ENCODE results near the gene DUSP22. TPM values are rescaled to one million over a fixed set of nuclear protein-coding genes. Genes with fewer than 3 reads are reported as not detected.
A peak's percentile ranks its signal among the peaks of the same experiment; 100 is the strongest.

DUSP22 gene
- total RNA-seq, 4 donors from 2014 or later, result 67.0 to 97.3 (median 78.0) TPM

DNA sequence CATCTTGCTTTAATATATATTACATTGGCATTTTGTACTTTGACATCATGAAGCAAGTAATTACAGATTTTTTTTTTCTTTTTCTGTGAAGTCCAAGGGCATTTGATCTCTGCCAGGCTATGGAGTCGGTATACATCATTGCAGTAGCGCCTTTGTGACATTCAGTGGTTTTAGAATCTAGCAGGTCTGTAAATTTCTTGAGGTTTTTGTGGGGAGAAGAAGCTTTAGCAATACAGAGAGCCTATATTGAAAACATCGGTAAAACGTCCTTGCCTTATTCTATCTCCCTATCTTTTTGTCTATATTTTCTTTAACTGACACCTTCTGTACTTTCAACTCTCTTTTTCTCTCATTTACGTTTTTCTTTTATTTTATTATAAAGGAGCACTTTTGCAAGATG, 47.2 kb downstream of the DUSP22 start:
- no peaks in the 10 kb centered on the region for H3K27me3 ChIP-seq
- H3K4me3 ChIP-seq, result no peak overlapping the region
- ATAC-seq, result no peak
- WGBS, 2 donors (ENCODE audit: low coverage in 1 of 2), result 70 to 72% methylated on average over 5 of the region's 5 CpGs
- H3K27ac ChIP-seq, result no peak overlapping the region
- no peaks in the 10 kb centered on the region for H3K9me3 ChIP-seq
- TF ChIP-seq EP300 (IDR thresholded peaks at IDR 0.05) (no peak), POLR2AphosphoS5 (IDR thresholded peaks at IDR 0.05) (no peak), POLR2A (IDR thresholded peaks at IDR 0.05) (no peak)
- TF ChIP-seq, protein P1, sequence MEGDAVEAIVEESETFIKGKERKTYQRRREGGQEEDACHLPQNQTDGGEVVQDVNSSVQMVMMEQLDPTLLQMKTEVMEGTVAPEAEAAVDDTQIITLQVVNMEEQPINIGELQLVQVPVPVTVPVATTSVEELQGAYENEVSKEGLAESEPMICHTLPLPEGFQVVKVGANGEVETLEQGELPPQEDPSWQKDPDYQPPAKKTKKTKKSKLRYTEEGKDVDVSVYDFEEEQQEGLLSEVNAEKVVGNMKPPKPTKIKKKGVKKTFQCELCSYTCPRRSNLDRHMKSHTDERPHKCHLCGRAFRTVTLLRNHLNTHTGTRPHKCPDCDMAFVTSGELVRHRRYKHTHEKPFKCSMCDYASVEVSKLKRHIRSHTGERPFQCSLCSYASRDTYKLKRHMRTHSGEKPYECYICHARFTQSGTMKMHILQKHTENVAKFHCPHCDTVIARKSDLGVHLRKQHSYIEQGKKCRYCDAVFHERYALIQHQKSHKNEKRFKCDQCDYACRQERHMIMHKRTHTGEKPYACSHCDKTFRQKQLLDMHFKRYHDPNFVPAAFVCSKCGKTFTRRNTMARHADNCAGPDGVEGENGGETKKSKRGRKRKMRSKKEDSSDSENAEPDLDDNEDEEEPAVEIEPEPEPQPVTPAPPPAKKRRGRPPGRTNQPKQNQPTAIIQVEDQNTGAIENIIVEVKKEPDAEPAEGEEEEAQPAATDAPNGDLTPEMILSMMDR (IDR thresholded peaks at IDR 0.05), result no peak
- H3K4me1 ChIP-seq, result no peaks in the 10 kb centered on the region
- peaks cover 0 to 3% of the 10 kb centered on the region in 2 donors for H3K36me3 ChIP-seq

DNA sequence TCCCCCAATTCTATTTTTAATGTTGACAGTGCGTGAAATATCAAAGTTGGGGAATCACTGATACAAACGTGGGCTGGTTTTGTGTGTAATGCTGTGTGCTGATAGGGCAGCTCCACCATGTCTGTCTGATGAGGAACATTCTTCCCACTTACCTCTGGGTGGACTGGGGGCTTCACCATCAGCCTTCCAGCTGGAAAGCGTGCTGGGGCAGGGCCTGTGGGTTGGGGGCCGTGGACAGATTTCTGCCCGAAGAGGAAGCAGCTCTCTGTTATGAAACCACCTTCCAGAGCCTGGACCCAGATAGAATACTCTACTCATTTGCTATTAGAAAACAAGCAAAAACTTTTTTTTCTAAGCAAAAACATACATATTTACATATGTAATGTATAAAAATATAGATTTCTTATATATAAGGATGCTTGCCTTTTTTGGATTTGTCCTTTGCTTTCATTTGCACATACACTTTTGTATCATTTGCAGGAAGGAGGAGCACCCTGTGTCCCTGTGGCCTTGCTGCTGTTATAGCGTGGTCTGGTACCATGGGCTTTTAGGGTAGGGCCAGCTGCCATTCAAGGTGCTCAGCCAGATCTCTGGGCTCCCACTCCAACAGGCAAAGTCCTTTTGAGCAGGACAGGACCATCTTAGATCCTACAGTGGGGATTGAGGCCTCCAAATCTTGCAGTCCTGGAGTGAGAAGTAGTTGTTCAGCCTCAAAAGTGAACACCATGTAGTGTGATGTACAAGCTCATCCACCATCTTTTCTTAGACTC, 48.1 kb downstream of the DUSP22 start:
- no peak for ATAC-seq
- no peaks in the 10 kb centered on the region for H3K4me1 ChIP-seq
- 79 to 89% methylated on average over 6 of the region's 6 CpGs for WGBS, 2 donors (ENCODE audit: low coverage in 1 of 2)
- H3K9me3 ChIP-seq, result no peaks in the 10 kb centered on the region
- peaks cover 0 to 3% of the 10 kb centered on the region in 2 donors for H3K36me3 ChIP-seq
- H3K27ac ChIP-seq, result no peak overlapping the region
- no peaks in the 10 kb centered on the region for H3K27me3 ChIP-seq
- TF ChIP-seq POLR2A (IDR thresholded peaks at IDR 0.05) (no peak), EP300 (IDR thresholded peaks at IDR 0.05) (no peak), POLR2AphosphoS5 (IDR thresholded peaks at IDR 0.05) (no peak)
- TF ChIP-seq, protein P1 (IDR thresholded peaks at IDR 0.05), result no peak
- no peak overlapping the region for H3K4me3 ChIP-seq

DNA sequence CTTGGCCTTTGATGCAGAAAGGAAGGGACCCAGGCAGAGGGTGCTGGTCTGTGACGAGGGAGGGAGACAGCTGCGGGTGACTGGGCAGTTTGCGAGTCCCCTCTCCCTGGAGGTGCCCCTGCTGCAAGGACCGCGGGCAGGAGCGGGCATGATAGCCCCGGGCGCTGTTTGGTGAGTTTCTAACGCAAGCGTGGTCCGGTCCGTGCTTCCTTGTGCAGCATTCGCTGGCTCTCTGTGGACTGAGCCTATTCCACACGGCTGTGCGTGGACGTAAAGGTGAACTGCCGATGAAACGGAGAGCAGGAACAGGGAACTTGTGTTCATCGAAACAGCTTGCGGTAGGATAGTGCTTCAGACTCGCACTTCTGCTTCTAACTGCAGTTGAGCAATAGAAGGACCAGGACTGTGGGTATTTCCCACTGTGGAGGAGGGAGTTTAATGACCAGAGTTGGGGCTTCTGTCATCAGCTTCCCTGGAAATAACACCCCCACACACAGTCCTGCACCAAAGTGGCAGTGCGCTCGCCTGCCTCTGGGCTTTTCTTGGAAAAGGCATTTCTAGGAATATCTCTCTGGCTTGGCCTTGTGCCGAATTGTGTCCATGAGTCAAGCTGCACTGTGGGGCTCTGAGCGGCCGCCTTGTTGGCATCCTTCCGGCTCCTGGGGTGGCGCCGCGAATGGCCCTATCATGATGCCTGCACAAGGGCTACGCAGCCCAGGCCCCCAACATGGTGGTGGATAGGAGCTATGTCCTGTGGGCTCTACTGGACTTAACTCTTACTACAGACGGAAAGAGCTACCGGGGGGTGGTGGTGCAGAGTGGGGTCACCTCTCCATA, 48.9 kb downstream of the DUSP22 start:
- H3K4me1 ChIP-seq, result no peaks in the 10 kb centered on the region

DNA sequence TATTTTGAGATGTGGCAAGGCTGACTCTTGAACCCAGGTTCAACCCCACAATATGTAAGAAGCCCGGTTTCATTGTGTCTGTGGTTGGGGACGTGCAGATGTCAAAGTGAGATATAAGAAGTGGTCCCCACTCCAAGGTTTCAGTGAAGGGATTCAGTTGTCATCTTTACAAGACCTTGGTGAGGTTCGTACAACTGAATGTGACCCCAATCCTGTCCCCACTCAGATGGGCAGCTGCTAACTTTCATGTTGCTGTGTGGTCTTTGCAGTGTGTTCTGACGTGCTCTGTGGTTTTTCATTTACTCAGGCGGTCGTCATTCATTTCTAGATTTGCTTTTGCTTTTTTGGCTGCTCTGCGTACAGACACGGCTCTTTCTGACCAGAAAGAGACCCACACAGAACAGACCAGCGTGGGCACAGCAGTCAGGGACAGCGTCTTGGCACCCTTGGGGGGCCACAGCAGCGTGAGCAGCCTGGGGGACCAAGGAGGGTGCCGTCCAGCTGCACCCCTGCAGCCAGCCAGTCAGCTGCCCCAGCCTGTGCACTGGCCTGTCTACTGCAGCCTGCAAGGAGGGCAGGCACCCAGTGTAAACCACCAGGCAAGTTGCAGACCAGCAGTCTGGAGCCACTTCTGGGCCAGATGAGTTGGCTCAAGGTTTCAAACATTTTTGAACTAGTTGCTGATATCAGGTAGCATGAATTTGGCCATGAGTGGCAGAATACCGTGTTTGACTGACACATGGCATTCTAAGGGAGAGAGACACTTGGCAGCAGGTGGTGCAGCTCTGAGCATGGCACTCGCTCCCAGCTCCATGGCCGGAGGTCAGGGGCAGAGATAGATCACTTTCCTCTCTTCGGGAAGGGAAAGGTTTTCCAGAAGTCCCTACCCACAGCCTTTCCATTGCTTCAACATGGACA, 49.9 kb downstream of the DUSP22 start:
- TF ChIP-seq EP300 (IDR thresholded peaks at IDR 0.05) (no peak), POLR2A (IDR thresholded peaks at IDR 0.05) (no peak), POLR2AphosphoS5 (IDR thresholded peaks at IDR 0.05) (no peak)
- TF ChIP-seq, protein P1 (IDR thresholded peaks at IDR 0.05), result no peak
- 63 to 73% methylated on average over 7 to 10 of the region's 16 CpGs for WGBS, 2 donors (ENCODE audit: low coverage in 1 of 2)
- Histone ChIP-seq H3K9me3 (no peaks in the 10 kb centered on the region), H3K27ac (no peak overlapping the region), H3K4me1 (no peaks in the 10 kb centered on the region), H3K4me3 (no peak overlapping the region), H3K27me3 (no peaks in the 10 kb centered on the region), H3K36me3 (peaks cover 0 to 18% of the 10 kb centered on the region in 2 donors)
- ATAC-seq, result no peak

More for the DNA sequence above, 48.9 kb downstream of the DUSP22 start:
- peak; percentile 25 for ATAC-seq
- WGBS, 2 donors (ENCODE audit: low coverage in 1 of 2), result 87 to 92% methylated on average over 7 to 23 of the region's 33 CpGs
- TF ChIP-seq, protein P1 (IDR thresholded peaks at IDR 0.05), result no peak
- TF ChIP-seq EP300 (IDR thresholded peaks at IDR 0.05), result no peak
- no peak for TF ChIP-seq POLR2AphosphoS5 (IDR thresholded peaks at IDR 0.05)
- TF ChIP-seq POLR2A (IDR thresholded peaks at IDR 0.05), result no peak
- H3K27ac ChIP-seq, result no peak overlapping the region
- H3K4me3 ChIP-seq, result no peak overlapping the region
- H3K27me3 ChIP-seq, result no peaks in the 10 kb centered on the region
- no peaks in the 10 kb centered on the region for H3K9me3 ChIP-seq
- peaks cover 0 to 9% of the 10 kb centered on the region in 2 donors for H3K36me3 ChIP-seq
